Measurements from ENCODE around the gene STRBP.

- TF ChIP-seq POLR2A (IDR thresholded peaks at IDR 0.05; ENCODE audit: low read depth, low read length), result no peak
- no peak for TF ChIP-seq TAF1 (IDR thresholded peaks at IDR 0.05; ENCODE audit: low read depth, low read length)
- TF ChIP-seq PAX5 (IDR thresholded peaks at IDR 0.05; ENCODE audit: insufficient read depth, low read length, severe bottlenecking), result no peak
- TF ChIP-seq POU2F2 (IDR thresholded peaks at IDR 0.05; ENCODE audit: low read depth, low read length), result no peak
Measured at GRCh38 chr9:123299558-123300126, 31.3 kb upstream of the STRBP start.
